Activated B cell treated with CpG ODN at 0.5 μM for 24 hours (primary cell): ENCODE data around the gene SLC6A14. TPM values are rescaled to one million over a fixed set of nuclear protein-coding genes. Genes with fewer than 3 reads are reported as not detected.

Source experiments
- ATAC-seq: fragments of 200-7000 bp; cut with Tn5 transposase; one replicate; pipeline ENCODE4 v1.10.0; 2021; ENCODE audit warnings: low read depth, mild to moderate bottlenecking, moderate library complexity
- CTCF ChIA-PET: fragments of 350-600 bp; sonication (Branson Sonifier 250); formaldehyde crosslinking; loops from one replicate; lab custom pipeline; 2021; ENCODE audit warnings: antibody characterized with exemption; lab: Charles Lee
- POLR2A ChIA-PET: fragments of 350-600 bp; sonication (Branson Sonifier 250); formaldehyde crosslinking; loops from one replicate; lab custom pipeline; 2021; ENCODE audit warnings: antibody characterized with exemption; lab: Charles Lee
- DNase-seq: peaks from one replicate; pipeline ENCODE4 v3.0.0; 2022
- H3K27ac Mint-ChIP-seq: one replicate; pipeline ENCODE4 v1.8.0; 2020; ENCODE audit warnings: mixed read lengths
- H3K27me3 Mint-ChIP-seq: one replicate; pipeline ENCODE4 v1.8.0; 2021; ENCODE audit warnings: mixed read lengths
- H3K36me3 Mint-ChIP-seq: one replicate; pipeline ENCODE4 v1.8.0; 2021; ENCODE audit warnings: low read depth, mixed read lengths
- H3K4me1 Mint-ChIP-seq: one replicate; pipeline ENCODE4 v1.8.0; 2021; ENCODE audit warnings: mixed read lengths
- H3K4me3 Mint-ChIP-seq: one replicate; pipeline ENCODE4 v1.8.0; 2020; ENCODE audit warnings: mild to moderate bottlenecking, mixed read lengths
- H3K9me3 Mint-ChIP-seq: one replicate; pipeline ENCODE4 v1.8.0; 2020; ENCODE audit warnings: mixed read lengths
- CTCF ChIP-seq: fragments of 200-600 bp; IDR thresholded peaks from one replicate; pipeline ENCODE4 v1.8.0; 2022; ENCODE audit warnings: antibody characterized with exemption, mild to moderate bottlenecking
- intact Hi-C: fragments of 100-400 bp; cut with micrococcal nuclease; formaldehyde crosslinking; loops from one replicate; pipeline ENCODE4 v1.15.1; 2024
- total RNA-seq: library from RNA; stranded (reverse); gene quantifications from 2 replicates; pipeline ENCODE4 v1.2.3, GENCODE V29; 2022

Gene SLC6A14
- not detected in 2 replicates for total RNA-seq

- no peak within 1 kb of the TSS for H3K27ac Mint-ChIP-seq
- intact Hi-C loops, result no loop called here
- ChIA-PET CTCF (no interaction called here), POLR2A (no interaction called here)
- no peak for TF ChIP-seq CTCF
- no peak for ATAC-seq
- no peaks in the 10 kb centered on the region for H3K27me3 Mint-ChIP-seq
- no peaks in the 10 kb centered on the region for H3K4me1 Mint-ChIP-seq
- no peak within 1 kb of the TSS for H3K4me3 Mint-ChIP-seq
- no peaks in the 10 kb centered on the region for H3K9me3 Mint-ChIP-seq
- no peak for DNase-seq
- no peaks in the 10 kb centered on the region for H3K36me3 Mint-ChIP-seq
Observed at GRCh38 chrX:116436358-116436816, at the start of gene SLC6A14. Gene SLC6A14, plus strand, starts transcription at chrX:116436606. Its CDS starts 104 bp downstream, at chrX:116436710.

- H3K4me3 Mint-ChIP-seq, result no peak overlapping the region
- intact Hi-C loops, result no loop called here
- no peak for TF ChIP-seq CTCF
- H3K36me3 Mint-ChIP-seq, result no peaks in the 10 kb centered on the region
- H3K9me3 Mint-ChIP-seq, result no peaks in the 10 kb centered on the region
- DNase-seq, result no peak
- no peaks in the 10 kb centered on the region for H3K27me3 Mint-ChIP-seq
- ATAC-seq, result no peak
- ChIA-PET POLR2A (no interaction called here), CTCF (no interaction called here)
- H3K27ac Mint-ChIP-seq, result no peak overlapping the region
- H3K4me1 Mint-ChIP-seq, result no peaks in the 10 kb centered on the region
Observed at GRCh38 chrX:116395752-116396151, 40.7 kb upstream of the SLC6A14 start.

GRCh38 chrX:116399681-116400080 is 36.7 kb upstream of the SLC6A14 start:
- Mint-ChIP-seq H3K9me3 (no peaks in the 10 kb centered on the region), H3K27me3 (no peaks in the 10 kb centered on the region), H3K27ac (no peak overlapping the region), H3K4me1 (no peaks in the 10 kb centered on the region), H3K36me3 (no peaks in the 10 kb centered on the region), H3K4me3 (no peak overlapping the region)
- CTCF ChIA-PET, result no interaction called here
- ATAC-seq (no peak), DNase-seq (no peak)
- intact Hi-C loops, result no loop called here
- POLR2A ChIA-PET, result no interaction called here
- TF ChIP-seq CTCF, result no peak

GRCh38 chrX:116409219-116409618 is 27.2 kb upstream of the SLC6A14 start:
- H3K36me3 Mint-ChIP-seq, result no peaks in the 10 kb centered on the region
- no peaks in the 10 kb centered on the region for H3K4me1 Mint-ChIP-seq
- H3K27me3 Mint-ChIP-seq, result no peaks in the 10 kb centered on the region
- no peak for TF ChIP-seq CTCF
- intact Hi-C loops, result no loop called here
- H3K4me3 Mint-ChIP-seq, result no peak overlapping the region
- H3K27ac Mint-ChIP-seq, result no peak overlapping the region
- CTCF ChIA-PET, result no interaction called here
- DNase-seq (no peak), ATAC-seq (no peak)
- POLR2A ChIA-PET, result no interaction called here
- no peaks in the 10 kb centered on the region for H3K9me3 Mint-ChIP-seq

- no peak for ATAC-seq
- no peak for DNase-seq
- intact Hi-C loops, result no loop called here
- H3K4me3 Mint-ChIP-seq, result no peak overlapping the region
- POLR2A ChIA-PET, result no interaction called here
- no peak overlapping the region for H3K27ac Mint-ChIP-seq
- H3K4me1 Mint-ChIP-seq, result no peaks in the 10 kb centered on the region
- H3K9me3 Mint-ChIP-seq, result no peaks in the 10 kb centered on the region
- CTCF ChIA-PET, result no interaction called here
- H3K36me3 Mint-ChIP-seq, result no peaks in the 10 kb centered on the region
- H3K27me3 Mint-ChIP-seq, result no peaks in the 10 kb centered on the region
- no peak for TF ChIP-seq CTCF
Observed at GRCh38 chrX:116413273-116413672, 23.1 kb upstream of the SLC6A14 start.
